ENCODE results near the gene SLC44A5. TPM values are rescaled to one million over a fixed set of nuclear protein-coding genes. Genes with fewer than 3 reads are reported as not detected.

The SLC44A5 gene
- total RNA-seq, 4 donors from 2014 or later, result 0.22 to 0.57 (median 0.42) TPM

DNA sequence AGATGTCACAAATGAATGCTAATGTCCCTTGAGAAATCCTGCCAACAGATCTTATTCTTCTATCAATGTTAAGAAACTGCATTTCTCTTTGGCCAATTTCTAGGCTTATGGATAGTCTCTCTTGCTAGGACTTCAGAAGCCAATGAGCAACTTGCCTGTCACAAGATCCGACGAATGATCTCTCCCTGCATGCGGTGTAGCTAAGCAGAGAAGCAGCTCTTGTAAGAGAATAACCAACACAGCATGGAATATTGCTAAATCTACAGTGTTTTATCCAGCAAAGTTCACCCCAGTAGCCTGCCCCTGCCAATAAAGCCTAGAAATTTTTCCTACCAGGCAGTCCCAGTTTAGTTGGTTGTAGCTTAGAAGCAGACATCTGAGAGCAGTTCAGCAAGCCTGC, 2.1 kb upstream of the SLC44A5 start:
- no peak for TF ChIP-seq CTCF (IDR thresholded peaks at IDR 0.05; ENCODE audit: low read depth)

GRCh38 chr1:75602486-75602885, 8.4 kb downstream of the SLC44A5 start:
- TF ChIP-seq CTCF (IDR thresholded peaks at IDR 0.05; ENCODE audit: low read depth), result no peak

- TF ChIP-seq CTCF (IDR thresholded peaks at IDR 0.05; ENCODE audit: low read depth), result no peak
Observed at GRCh38 chr1:75600781-75601180, 10.1 kb downstream of the SLC44A5 start.

DNA sequence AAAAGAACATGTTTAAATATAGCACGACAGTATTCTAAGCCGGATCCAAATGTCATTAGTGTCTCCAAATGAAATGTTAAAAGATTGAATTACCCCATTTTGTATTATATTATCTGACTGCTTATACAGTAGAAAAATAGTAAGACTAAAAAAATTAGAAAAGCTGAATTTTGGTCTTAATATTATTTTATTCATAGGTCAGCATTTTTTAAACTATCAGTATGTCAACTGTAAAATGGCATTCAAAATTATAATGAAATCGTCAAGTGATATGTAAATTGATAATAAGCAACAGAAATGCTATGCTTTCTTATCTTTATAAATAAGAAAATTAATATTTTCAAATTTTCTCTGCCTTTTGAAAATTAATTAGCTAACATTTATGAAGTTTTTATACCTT, 16.6 kb downstream of the SLC44A5 start:
- TF ChIP-seq CTCF (IDR thresholded peaks at IDR 0.05; ENCODE audit: low read depth), result no peak

DNA sequence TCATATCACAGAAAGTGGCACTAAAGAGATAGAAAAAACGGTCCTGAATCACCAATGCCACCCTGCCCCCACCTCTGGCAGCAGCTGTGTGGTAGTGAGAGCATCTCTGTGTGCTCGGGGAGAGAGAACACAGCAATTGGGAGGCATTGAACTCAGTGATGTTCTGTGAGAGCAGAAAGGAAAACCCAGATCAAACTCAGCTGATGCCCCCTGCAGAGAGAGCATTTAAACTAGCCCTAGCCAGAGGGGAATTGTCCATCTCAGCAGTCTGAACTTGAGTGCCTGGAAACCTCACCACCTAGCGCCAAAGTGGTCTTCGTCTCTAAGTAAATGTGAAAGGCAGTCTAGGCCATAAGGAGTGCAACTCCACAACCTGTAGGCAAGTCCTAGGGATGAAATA, 21.3 kb downstream of the SLC44A5 start:
- TF ChIP-seq CTCF (IDR thresholded peaks at IDR 0.05; ENCODE audit: low read depth), result no peak

DNA sequence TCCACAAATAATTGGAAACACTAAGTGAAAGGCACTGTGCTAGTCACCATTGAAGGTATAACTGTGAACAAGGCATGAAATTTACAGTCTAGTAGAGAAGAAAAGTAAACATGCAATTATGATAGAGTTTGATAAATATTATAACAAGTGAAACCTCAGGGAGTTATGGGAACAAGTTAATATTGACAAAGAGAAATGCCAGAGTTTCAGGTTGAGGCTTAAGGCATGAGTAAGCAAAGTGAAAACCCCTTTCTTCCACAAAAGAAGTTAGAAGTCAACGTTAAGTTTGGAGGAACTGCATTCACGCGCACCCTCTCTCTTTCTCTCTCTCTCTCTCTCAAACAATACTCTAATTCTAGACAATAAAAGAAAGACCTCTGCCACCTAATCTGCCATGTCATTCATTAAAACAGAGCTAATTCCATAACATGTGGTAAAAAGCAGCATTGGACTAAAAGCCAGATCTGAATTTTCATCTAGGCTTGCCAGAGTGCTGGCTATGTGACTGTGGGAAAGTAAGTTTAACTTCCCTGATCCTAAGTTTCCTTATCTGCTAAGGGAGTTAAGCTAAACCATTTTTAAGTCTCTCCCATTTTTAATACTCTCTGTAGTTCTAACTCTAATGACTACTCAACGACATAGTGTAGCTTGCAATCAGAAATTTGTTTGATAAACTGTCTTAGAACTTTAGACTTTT, 22.0 kb downstream of the SLC44A5 start:
- TF ChIP-seq CTCF (IDR thresholded peaks at IDR 0.05; ENCODE audit: low read depth), result no peak

DNA sequence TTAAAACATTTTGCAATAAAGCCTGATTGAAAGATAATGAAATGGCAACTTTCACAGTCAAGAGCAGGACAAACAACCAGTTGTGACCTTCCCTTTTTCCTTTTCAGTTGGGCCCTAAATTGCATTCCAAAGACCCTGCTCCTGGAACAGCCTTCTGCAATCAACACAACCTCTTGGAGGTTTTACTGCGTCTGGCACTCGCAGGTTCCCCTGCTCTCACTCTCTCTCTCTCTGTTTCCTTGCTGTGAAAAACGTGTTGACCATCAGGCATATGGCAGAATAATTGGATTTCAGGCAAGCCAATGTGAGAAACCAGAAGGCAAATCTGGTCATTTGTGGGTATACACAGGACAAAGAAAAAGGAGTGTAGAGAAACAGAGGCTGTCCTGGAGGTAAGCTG, 23.2 kb downstream of the SLC44A5 start:
- TF ChIP-seq CTCF (IDR thresholded peaks at IDR 0.05; ENCODE audit: low read depth), result no peak

Data from subcutaneous adipose tissue (tissue), 4 donors.